CD4-positive, alpha-beta T cell (primary cell): Measurements from ENCODE around the gene RTN4RL1. TPM values are rescaled to one million over a fixed set of nuclear protein-coding genes. Genes with fewer than 3 reads are reported as not detected.

Source experiments
- ATAC-seq: fragments of 200-7000 bp; cut with Tn5 transposase; one replicate; pipeline ENCODE4 v1.10.0; 2022; ENCODE audit warnings: mild to moderate bottlenecking; ENCODE audit not compliant: poor library complexity
- CTCF ChIA-PET: fragments of 350-600 bp; sonication (Branson Sonifier 250); formaldehyde crosslinking; loops from one replicate; lab custom pipeline; 2021; ENCODE audit warnings: antibody characterized with exemption, inconsistent platforms; lab: Charles Lee
- POLR2A ChIA-PET: fragments of 350-600 bp; sonication (Branson Sonifier 250); formaldehyde crosslinking; loops from one replicate; lab custom pipeline; 2021; ENCODE audit warnings: antibody characterized with exemption, inconsistent platforms; lab: Charles Lee
- DNase-seq, 14 experiments: peaks; one replicate each; pipeline ENCODE4 v3.0.0-alpha.2; 2013 to 2020; ENCODE audit warnings: mixed read lengths in 2 of 14
- H3K27ac ChIP-seq, 2 donors: one replicate each; pipeline versions ENCODE4 v1.5.1 to v1.7.0; 2013; ENCODE audit warnings: low read length in 2 of 2, low read depth in 1 of 2, mild to moderate bottlenecking in 1 of 2
- H3K27me3 ChIP-seq, 2 experiments: 1 replicate in 1 of 2; 2 replicates in 1 of 2; pipeline versions ENCODE4 v1.6.1 to v1.7.0; 2013; ENCODE audit warnings: low read length in 2 of 2, control low read depth in 1 of 2, mild to moderate bottlenecking in 1 of 2, moderate library complexity in 1 of 2; ENCODE audit not compliant: insufficient read depth in 2 of 2, control insufficient read depth in 1 of 2
- H3K36me3 ChIP-seq: one replicate; pipeline ENCODE4 v1.6.1; 2013; ENCODE audit warnings: low read length, control low read depth; ENCODE audit not compliant: insufficient read depth
- H3K4me1 ChIP-seq: one replicate; pipeline ENCODE4 v1.6.1; 2013; ENCODE audit warnings: low read length, control low read depth; ENCODE audit not compliant: insufficient read depth
- H3K4me3 ChIP-seq: one replicate; pipeline ENCODE4 v1.5.1; 2013; ENCODE audit warnings: mild to moderate bottlenecking, low read length, moderate library complexity
- H3K9me3 ChIP-seq, 2 experiments: 1 replicate in 1 of 2; 2 replicates in 1 of 2; pipeline versions ENCODE4 v1.6.1 to v1.7.0; 2013; ENCODE audit warnings: low read length in 2 of 2, mild to moderate bottlenecking in 2 of 2, control low read depth in 1 of 2, moderate library complexity in 1 of 2; ENCODE audit not compliant: control insufficient read depth in 1 of 2, insufficient read depth in 1 of 2
- H3K27ac Mint-ChIP-seq: one replicate; pipeline ENCODE4 v1.8.0; 2020; ENCODE audit warnings: mixed read lengths
- H3K27me3 Mint-ChIP-seq: one replicate; pipeline ENCODE4 v1.8.0; 2021; ENCODE audit warnings: mixed read lengths
- H3K36me3 Mint-ChIP-seq: one replicate; pipeline ENCODE4 v1.8.0; 2021; ENCODE audit warnings: low read depth, mixed read lengths
- H3K4me1 Mint-ChIP-seq: one replicate; pipeline ENCODE4 v1.8.0; 2021; ENCODE audit warnings: low read depth, mixed read lengths
- H3K4me3 Mint-ChIP-seq: one replicate; pipeline ENCODE4 v1.8.0; 2020; ENCODE audit warnings: mild to moderate bottlenecking, mixed read lengths
- H3K9me3 Mint-ChIP-seq: one replicate; pipeline ENCODE4 v1.8.0; 2020; ENCODE audit warnings: mixed read lengths
- CTCF ChIP-seq: fragments of 200-600 bp; IDR thresholded peaks from one replicate; pipeline ENCODE4 v1.8.0; 2022; ENCODE audit warnings: antibody characterized with exemption, mild to moderate bottlenecking
- intact Hi-C, 2 experiments: fragments of 100-400 bp; cut with DNase I in 1 of 2; cut with micrococcal nuclease in 1 of 2; formaldehyde crosslinking; loops; one replicate each; pipeline versions ENCODE4 v1.15.1 to v1.9.0; 2023 to 2025; cut with DNase I, micrococcal nuclease
- total RNA-seq, 174 experiments: library from RNA in 2 of 174; stranded (reverse) in 2 of 174; gene quantifications; one replicate each; pipeline ENCODE4 v1.2.3 and lab custom pipeline; 2021 to 2026

RTN4RL1 gene
- total RNA-seq, 2 experiments from 2014 or later = 0.06 to 0.11 TPM

- Mint-ChIP-seq H3K4me3 (no peak overlapping the region), H3K27ac (no peak overlapping the region), H3K27me3 (no peaks in the 10 kb centered on the region), H3K36me3 (no peaks in the 10 kb centered on the region), H3K4me1 (no peaks in the 10 kb centered on the region), H3K9me3 (no peaks in the 10 kb centered on the region)
- no peak overlapping the region for H3K27ac ChIP-seq
- DNase-seq (no peak), ATAC-seq (no peak)
- intact Hi-C loops = no loop called here
- TF ChIP-seq CTCF = no peak
- H3K36me3 ChIP-seq = no peaks in the 10 kb centered on the region
- no peaks in the 10 kb centered on the region for H3K27me3 ChIP-seq
- H3K9me3 ChIP-seq = no peaks in the 10 kb centered on the region
- ChIA-PET POLR2A (no interaction called here), CTCF (no interaction called here)
- H3K4me1 ChIP-seq = no peaks in the 10 kb centered on the region
- no peak overlapping the region for H3K4me3 ChIP-seq
Measured at GRCh38 chr17:1960545-1960912, 64.6 kb downstream of the RTN4RL1 start.

- Histone ChIP-seq H3K27ac (no peak overlapping the region), H3K27me3 (no peaks in the 10 kb centered on the region), H3K4me3 (no peak overlapping the region), H3K9me3 (no peaks in the 10 kb centered on the region), H3K4me1 (no peaks in the 10 kb centered on the region), H3K36me3 (no peaks in the 10 kb centered on the region)
- no peak overlapping the region for H3K4me3 Mint-ChIP-seq
- ChIA-PET POLR2A (no interaction called here), CTCF (no interaction called here)
- DNase-seq (no peak), ATAC-seq (no peak)
- no peak for TF ChIP-seq CTCF
- no peaks in the 10 kb centered on the region for H3K4me1 Mint-ChIP-seq
- intact Hi-C loops = no loop called here
- H3K36me3 Mint-ChIP-seq = no peaks in the 10 kb centered on the region
- no peak overlapping the region for H3K27ac Mint-ChIP-seq
- no peaks in the 10 kb centered on the region for H3K9me3 Mint-ChIP-seq
- H3K27me3 Mint-ChIP-seq = no peaks in the 10 kb centered on the region
Measured at GRCh38 chr17:1959871-1960544, 65.1 kb downstream of the RTN4RL1 start.

- intact Hi-C loops = no loop called here
- H3K4me1 Mint-ChIP-seq = no peaks in the 10 kb centered on the region
- Histone ChIP-seq H3K4me3 (no peak overlapping the region), H3K27ac (no peak overlapping the region), H3K36me3 (no peaks in the 10 kb centered on the region), H3K27me3 (peaks cover 0 to 2% of the 10 kb centered on the region in 2 experiments), H3K4me1 (no peaks in the 10 kb centered on the region), H3K9me3 (no peaks in the 10 kb centered on the region)
- DNase-seq (no peak), ATAC-seq (no peak)
- H3K9me3 Mint-ChIP-seq = no peaks in the 10 kb centered on the region
- H3K27me3 Mint-ChIP-seq = no peaks in the 10 kb centered on the region
- ChIA-PET CTCF (no interaction called here), POLR2A (no interaction called here)
- no peak for TF ChIP-seq CTCF
- H3K4me3 Mint-ChIP-seq = no peak overlapping the region
- H3K27ac Mint-ChIP-seq = no peak overlapping the region
- H3K36me3 Mint-ChIP-seq = no peaks in the 10 kb centered on the region
Measured at GRCh38 chr17:1958134-1958881, 66.8 kb downstream of the RTN4RL1 start.
